Neural cell (in vitro differentiated cells): ENCODE data around the gene CRTAC1. TPM values are rescaled to one million over a fixed set of nuclear protein-coding genes. Genes with fewer than 3 reads are reported as not detected.

ENCODE experiments used
- H2AFZ ChIP-seq: fragments of 200-600, 300-800 bp; sonication (generic), shearing (Covaris generic); 2 replicates; pipeline ENCODE4 v1.6.0; 2014; ENCODE audit warnings: low read depth, mild to moderate bottlenecking, antibody characterized with exemption, low read length, moderate library complexity
- H3F3A ChIP-seq: fragments of 200-600 bp; shearing (Covaris generic); 2 replicates; pipeline ENCODE4 v1.6.1; 2016; ENCODE audit warnings: mild to moderate bottlenecking, moderate library complexity, mixed read lengths, antibody characterized with exemption, low read length; ENCODE audit not compliant: insufficient read depth, poor library complexity, severe bottlenecking
- H3K27ac ChIP-seq: fragments of 200-600, 300-800 bp; sonication (generic), shearing (Covaris generic); 2 replicates; pipeline ENCODE4 v1.5.1; 2014; ENCODE audit warnings: mild to moderate bottlenecking, low read length, moderate library complexity
- H3K27me3 ChIP-seq: fragments of 300-800, 200-600 bp; sonication (generic), shearing (Covaris generic); 2 replicates; pipeline ENCODE4 v1.6.0; 2014; ENCODE audit warnings: mild to moderate bottlenecking, low read depth, low read length, moderate library complexity; ENCODE audit not compliant: insufficient read depth
- H3K36me3 ChIP-seq: fragments of 300-800, 200-600 bp; sonication (generic), shearing (Covaris generic); 2 replicates; pipeline ENCODE4 v1.5.1; 2014; ENCODE audit warnings: mild to moderate bottlenecking, antibody characterized with exemption, low read length, moderate library complexity; ENCODE audit not compliant: insufficient read depth
- H3K4me2 ChIP-seq: fragments of 300-800, 200-600 bp; sonication (generic), shearing (Covaris generic); 2 replicates; pipeline ENCODE4 v1.6.0; 2014; ENCODE audit warnings: mild to moderate bottlenecking, low read length
- H3K4me3 ChIP-seq: fragments of 300-800, 200-600 bp; sonication (generic), shearing (Covaris generic); 2 replicates; pipeline ENCODE4 v1.5.1; 2014; ENCODE audit warnings: mild to moderate bottlenecking, low read length, moderate library complexity
- H3K79me2 ChIP-seq: fragments of 200-600 bp; shearing (Covaris generic); replicated peaks from 2 replicates; pipeline ENCODE4 v1.6.0; 2014; ENCODE audit warnings: mild to moderate bottlenecking, low read length, moderate library complexity; ENCODE audit not compliant: insufficient read depth
- H3K9ac ChIP-seq: fragments of 300-800, 200-600 bp; sonication (generic), shearing (Covaris generic); 2 replicates; pipeline ENCODE4 v1.6.1; 2016; ENCODE audit warnings: mild to moderate bottlenecking, low read length, mixed read lengths
- H3K9me2 ChIP-seq: fragments of 200-600 bp; shearing (Covaris generic); 2 replicates; pipeline ENCODE4 v1.6.1; 2016; ENCODE audit warnings: mild to moderate bottlenecking, low read length, mixed read lengths; ENCODE audit not compliant: insufficient read depth
- H3K9me3 ChIP-seq: fragments of 200-600, 300-800 bp; sonication (generic), shearing (Covaris generic); 2 replicates; pipeline ENCODE4 v1.6.1; 2016; ENCODE audit warnings: mild to moderate bottlenecking, mixed run types, low read length, moderate library complexity, mixed read lengths
- H4K20me1 ChIP-seq: fragments of 200-600 bp; shearing (Covaris generic); 2 replicates; pipeline ENCODE4 v1.6.1; 2016; ENCODE audit warnings: mild to moderate bottlenecking, mixed run types; ENCODE audit not compliant: insufficient read depth
- CTCF ChIP-seq: fragments of 450-650 bp; IDR thresholded peaks from 2 replicates; pipeline ENCODE4 v1.5.1; 2014; ENCODE audit warnings: antibody characterized with exemption, mild to moderate bottlenecking, moderate library complexity; ENCODE audit not compliant: poor library complexity, severe bottlenecking
- EP300 ChIP-seq: fragments of 450-650 bp; conservative IDR thresholded peaks from 2 replicates; pipeline ENCODE4 v1.6.1; 2014; ENCODE audit warnings: antibody characterized with exemption, mild to moderate bottlenecking, moderate library complexity; ENCODE audit not compliant: poor library complexity, severe bottlenecking
- EZH2 ChIP-seq: fragments of 200-600, 300-800 bp; shearing (Covaris generic), sonication (generic); IDR thresholded peaks from 2 replicates; pipeline ENCODE4 v1.6.1; 2014; ENCODE audit warnings: antibody characterized with exemption, low read length, borderline replicate concordance, mild to moderate bottlenecking; ENCODE audit not compliant: insufficient read depth, poor library complexity, severe bottlenecking
- MXI1 ChIP-seq: fragments of 450-650 bp; conservative IDR thresholded peaks from 2 replicates; pipeline ENCODE4 v1.6.1; 2014; ENCODE audit warnings: antibody characterized with exemption, mild to moderate bottlenecking; ENCODE audit not compliant: poor library complexity, severe bottlenecking
- POLR2AphosphoS5 ChIP-seq: IDR thresholded peaks from 2 replicates; pipeline ENCODE4 v1.6.1; 2012
- RAD21 ChIP-seq: fragments of 450-650 bp; conservative IDR thresholded peaks from 2 replicates; pipeline ENCODE4 v1.6.1; 2014; ENCODE audit warnings: antibody characterized with exemption, mild to moderate bottlenecking, moderate library complexity
- SMC3 ChIP-seq: fragments of 450-650 bp; conservative IDR thresholded peaks from 2 replicates; pipeline ENCODE4 v1.6.1; 2014; ENCODE audit warnings: antibody characterized with exemption, mild to moderate bottlenecking, moderate library complexity; ENCODE audit not compliant: poor library complexity
- TAF1 ChIP-seq: IDR thresholded peaks from 2 replicates; pipeline ENCODE4 v1.6.1; 2012; ENCODE audit warnings: low read depth
- polyA plus RNA-seq: library from polyadenylated mRNA; depleted of rRNA; stranded (reverse); fragments of >200 nt; gene quantifications from 2 replicates; pipeline ENCODE4 v1.2.3, GENCODE V29; 2014
- TF ChIP-seq, protein P1 (sequence below): IDR thresholded peaks from 2 replicates; pipeline ENCODE4 v1.6.1; 2012; ENCODE audit warnings: borderline replicate concordance

CRTAC1 gene
- polyA plus RNA-seq, 1 donor from 2014 or later: 1.1 TPM

- H2AFZ ChIP-seq: no peak overlapping the region
These were observed 119.8 kb downstream of the CRTAC1 start for GRCh38 chr10:97910661-97911060.

GRCh38 chr10:97907830-97908229 is 122.6 kb downstream of the CRTAC1 start:
- H3K4me3 ChIP-seq: no peak overlapping the region
- H3K4me2 ChIP-seq: no peak overlapping the region
- no peaks in the 10 kb centered on the region for H3K27me3 ChIP-seq
- no peaks in the 10 kb centered on the region for H3K9me2 ChIP-seq
- no peaks in the 10 kb centered on the region for H3F3A ChIP-seq
- no peaks in the 10 kb centered on the region for H4K20me1 ChIP-seq
- no peaks in the 10 kb centered on the region for H3K36me3 ChIP-seq
- no peak overlapping the region for H3K9ac ChIP-seq
- H3K27ac ChIP-seq: no peak overlapping the region
- no peaks in the 10 kb centered on the region for H3K9me3 ChIP-seq
- H2AFZ ChIP-seq: no peak overlapping the region
- H3K79me2 ChIP-seq: no peaks in the 10 kb centered on the region
- TF ChIP-seq TAF1 (no peak), CTCF (no peak), SMC3 (no peak), EZH2 (no peak), RAD21 (no peak), EP300 (no peak), MXI1 (no peak), POLR2AphosphoS5 (no peak)
- TF ChIP-seq, protein P1, sequence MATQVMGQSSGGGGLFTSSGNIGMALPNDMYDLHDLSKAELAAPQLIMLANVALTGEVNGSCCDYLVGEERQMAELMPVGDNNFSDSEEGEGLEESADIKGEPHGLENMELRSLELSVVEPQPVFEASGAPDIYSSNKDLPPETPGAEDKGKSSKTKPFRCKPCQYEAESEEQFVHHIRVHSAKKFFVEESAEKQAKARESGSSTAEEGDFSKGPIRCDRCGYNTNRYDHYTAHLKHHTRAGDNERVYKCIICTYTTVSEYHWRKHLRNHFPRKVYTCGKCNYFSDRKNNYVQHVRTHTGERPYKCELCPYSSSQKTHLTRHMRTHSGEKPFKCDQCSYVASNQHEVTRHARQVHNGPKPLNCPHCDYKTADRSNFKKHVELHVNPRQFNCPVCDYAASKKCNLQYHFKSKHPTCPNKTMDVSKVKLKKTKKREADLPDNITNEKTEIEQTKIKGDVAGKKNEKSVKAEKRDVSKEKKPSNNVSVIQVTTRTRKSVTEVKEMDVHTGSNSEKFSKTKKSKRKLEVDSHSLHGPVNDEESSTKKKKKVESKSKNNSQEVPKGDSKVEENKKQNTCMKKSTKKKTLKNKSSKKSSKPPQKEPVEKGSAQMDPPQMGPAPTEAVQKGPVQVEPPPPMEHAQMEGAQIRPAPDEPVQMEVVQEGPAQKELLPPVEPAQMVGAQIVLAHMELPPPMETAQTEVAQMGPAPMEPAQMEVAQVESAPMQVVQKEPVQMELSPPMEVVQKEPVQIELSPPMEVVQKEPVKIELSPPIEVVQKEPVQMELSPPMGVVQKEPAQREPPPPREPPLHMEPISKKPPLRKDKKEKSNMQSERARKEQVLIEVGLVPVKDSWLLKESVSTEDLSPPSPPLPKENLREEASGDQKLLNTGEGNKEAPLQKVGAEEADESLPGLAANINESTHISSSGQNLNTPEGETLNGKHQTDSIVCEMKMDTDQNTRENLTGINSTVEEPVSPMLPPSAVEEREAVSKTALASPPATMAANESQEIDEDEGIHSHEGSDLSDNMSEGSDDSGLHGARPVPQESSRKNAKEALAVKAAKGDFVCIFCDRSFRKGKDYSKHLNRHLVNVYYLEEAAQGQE: no peak

More at GRCh38 chr10:97910661-97911060, 119.8 kb downstream of the CRTAC1 start:
- TF ChIP-seq CTCF (no peak), RAD21 (no peak), TAF1 (no peak), POLR2AphosphoS5 (no peak), SMC3 (no peak), EZH2 (no peak), MXI1 (no peak), EP300 (no peak)
- TF ChIP-seq, protein P1: no peak
- no peaks in the 10 kb centered on the region for H3K79me2 ChIP-seq
- H3K9ac ChIP-seq: no peak overlapping the region
- H3K9me2 ChIP-seq: no peaks in the 10 kb centered on the region
- no peaks in the 10 kb centered on the region for H3K27me3 ChIP-seq
- no peaks in the 10 kb centered on the region for H4K20me1 ChIP-seq
- no peak overlapping the region for H3K4me3 ChIP-seq
- no peaks in the 10 kb centered on the region for H3K9me3 ChIP-seq
- no peak overlapping the region for H3K27ac ChIP-seq
- no peak overlapping the region for H3K4me2 ChIP-seq
- no peaks in the 10 kb centered on the region for H3K36me3 ChIP-seq
- H3F3A ChIP-seq: no peaks in the 10 kb centered on the region
